ENCODE results near the gene FBXO42.

DNA sequence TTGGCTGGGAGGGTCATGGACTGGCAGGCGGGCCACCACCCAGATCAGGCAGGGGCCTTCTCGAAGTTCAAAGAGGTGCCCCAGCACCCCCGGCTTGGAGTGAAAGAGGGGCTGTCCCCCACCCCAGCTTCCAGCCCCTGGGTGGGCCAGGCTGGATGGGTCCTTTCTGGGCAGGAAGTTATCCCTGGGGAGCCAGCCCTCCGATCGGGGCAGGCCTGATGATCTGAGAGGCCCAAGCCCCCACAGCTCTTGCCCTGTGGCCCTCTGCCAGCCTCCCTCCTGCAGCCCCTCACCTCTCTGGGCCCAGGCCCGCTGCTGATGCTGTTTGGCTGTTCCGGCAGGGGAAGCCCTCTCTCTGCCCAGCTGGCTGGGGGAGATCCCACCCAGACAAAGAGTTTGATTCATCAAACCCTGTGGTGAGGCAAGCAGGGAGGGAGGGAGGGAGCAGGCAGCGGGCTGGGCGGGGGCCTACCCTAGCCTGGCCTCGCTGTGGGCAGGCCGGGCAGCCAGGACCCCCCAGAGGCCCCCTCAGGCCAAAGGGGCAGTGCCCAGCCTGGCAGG, 142.4 kb downstream of the FBXO42 start:
- TF ChIP-seq, protein P1, sequence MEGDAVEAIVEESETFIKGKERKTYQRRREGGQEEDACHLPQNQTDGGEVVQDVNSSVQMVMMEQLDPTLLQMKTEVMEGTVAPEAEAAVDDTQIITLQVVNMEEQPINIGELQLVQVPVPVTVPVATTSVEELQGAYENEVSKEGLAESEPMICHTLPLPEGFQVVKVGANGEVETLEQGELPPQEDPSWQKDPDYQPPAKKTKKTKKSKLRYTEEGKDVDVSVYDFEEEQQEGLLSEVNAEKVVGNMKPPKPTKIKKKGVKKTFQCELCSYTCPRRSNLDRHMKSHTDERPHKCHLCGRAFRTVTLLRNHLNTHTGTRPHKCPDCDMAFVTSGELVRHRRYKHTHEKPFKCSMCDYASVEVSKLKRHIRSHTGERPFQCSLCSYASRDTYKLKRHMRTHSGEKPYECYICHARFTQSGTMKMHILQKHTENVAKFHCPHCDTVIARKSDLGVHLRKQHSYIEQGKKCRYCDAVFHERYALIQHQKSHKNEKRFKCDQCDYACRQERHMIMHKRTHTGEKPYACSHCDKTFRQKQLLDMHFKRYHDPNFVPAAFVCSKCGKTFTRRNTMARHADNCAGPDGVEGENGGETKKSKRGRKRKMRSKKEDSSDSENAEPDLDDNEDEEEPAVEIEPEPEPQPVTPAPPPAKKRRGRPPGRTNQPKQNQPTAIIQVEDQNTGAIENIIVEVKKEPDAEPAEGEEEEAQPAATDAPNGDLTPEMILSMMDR (IDR thresholded peaks at IDR 0.05): no peak
- TF ChIP-seq EP300 (IDR thresholded peaks at IDR 0.05) (no peak), POLR2A (IDR thresholded peaks at IDR 0.05) (no peak), POLR2AphosphoS5 (IDR thresholded peaks at IDR 0.05) (no peak)

All from stomach (tissue), 4 donors.